ENCODE measurements around the gene MBTD1.

DNA sequence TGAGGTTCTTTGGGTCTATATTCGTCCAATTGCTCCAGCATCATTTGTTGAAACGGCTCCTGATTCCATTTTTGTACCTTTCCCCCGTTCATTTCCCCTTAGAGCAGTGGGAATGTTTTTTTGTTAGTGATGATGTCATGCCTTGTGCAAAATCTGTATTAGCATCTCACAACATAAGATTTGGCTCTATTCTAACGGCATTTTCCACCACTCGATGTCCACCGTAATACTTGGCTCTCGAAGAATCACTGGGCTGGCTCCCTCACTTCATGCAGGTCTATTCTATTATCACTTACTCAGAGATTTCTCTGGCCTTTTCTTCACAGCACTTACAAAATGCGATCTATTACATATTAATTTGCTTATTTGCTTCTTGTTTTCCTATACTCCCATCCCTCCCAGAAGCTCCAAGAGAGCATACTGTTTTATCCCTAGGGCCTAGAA, 107.1 kb downstream of the MBTD1 start:
- no peak for TF ChIP-seq EP300 (IDR thresholded peaks at IDR 0.05)
- TF ChIP-seq, protein P1, sequence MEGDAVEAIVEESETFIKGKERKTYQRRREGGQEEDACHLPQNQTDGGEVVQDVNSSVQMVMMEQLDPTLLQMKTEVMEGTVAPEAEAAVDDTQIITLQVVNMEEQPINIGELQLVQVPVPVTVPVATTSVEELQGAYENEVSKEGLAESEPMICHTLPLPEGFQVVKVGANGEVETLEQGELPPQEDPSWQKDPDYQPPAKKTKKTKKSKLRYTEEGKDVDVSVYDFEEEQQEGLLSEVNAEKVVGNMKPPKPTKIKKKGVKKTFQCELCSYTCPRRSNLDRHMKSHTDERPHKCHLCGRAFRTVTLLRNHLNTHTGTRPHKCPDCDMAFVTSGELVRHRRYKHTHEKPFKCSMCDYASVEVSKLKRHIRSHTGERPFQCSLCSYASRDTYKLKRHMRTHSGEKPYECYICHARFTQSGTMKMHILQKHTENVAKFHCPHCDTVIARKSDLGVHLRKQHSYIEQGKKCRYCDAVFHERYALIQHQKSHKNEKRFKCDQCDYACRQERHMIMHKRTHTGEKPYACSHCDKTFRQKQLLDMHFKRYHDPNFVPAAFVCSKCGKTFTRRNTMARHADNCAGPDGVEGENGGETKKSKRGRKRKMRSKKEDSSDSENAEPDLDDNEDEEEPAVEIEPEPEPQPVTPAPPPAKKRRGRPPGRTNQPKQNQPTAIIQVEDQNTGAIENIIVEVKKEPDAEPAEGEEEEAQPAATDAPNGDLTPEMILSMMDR (IDR thresholded peaks at IDR 0.05) = no peak
- no peak for TF ChIP-seq POLR2A (IDR thresholded peaks at IDR 0.05)
- no peak for TF ChIP-seq POLR2AphosphoS5 (IDR thresholded peaks at IDR 0.05)
